B cell (primary cell): ENCODE measurements around the gene OPA1.

Experiments used
- CTCF ChIP-seq: fragments of 200-600 bp; IDR thresholded peaks from one replicate; pipeline ENCODE4 v1.8.0; 2022; ENCODE audit warnings: antibody characterized with exemption, mild to moderate bottlenecking
- EZH2 ChIP-seq: IDR thresholded peaks from 2 replicates; pipeline ENCODE4 v1.6.1; 2012; ENCODE audit warnings: borderline replicate concordance, low read depth, mild to moderate bottlenecking, moderate library complexity, low read length; ENCODE audit not compliant: insufficient read depth, poor library complexity, severe bottlenecking

GRCh38 chr3:193560870-193561269 is 32.1 kb upstream of the OPA1 start:
- no peak for TF ChIP-seq CTCF
- no peak for TF ChIP-seq EZH2
